ENCODE results near the gene KIF4B. TPM values are rescaled to one million over a fixed set of nuclear protein-coding genes. Genes with fewer than 3 reads are reported as not detected.

Gene KIF4B, protein sequence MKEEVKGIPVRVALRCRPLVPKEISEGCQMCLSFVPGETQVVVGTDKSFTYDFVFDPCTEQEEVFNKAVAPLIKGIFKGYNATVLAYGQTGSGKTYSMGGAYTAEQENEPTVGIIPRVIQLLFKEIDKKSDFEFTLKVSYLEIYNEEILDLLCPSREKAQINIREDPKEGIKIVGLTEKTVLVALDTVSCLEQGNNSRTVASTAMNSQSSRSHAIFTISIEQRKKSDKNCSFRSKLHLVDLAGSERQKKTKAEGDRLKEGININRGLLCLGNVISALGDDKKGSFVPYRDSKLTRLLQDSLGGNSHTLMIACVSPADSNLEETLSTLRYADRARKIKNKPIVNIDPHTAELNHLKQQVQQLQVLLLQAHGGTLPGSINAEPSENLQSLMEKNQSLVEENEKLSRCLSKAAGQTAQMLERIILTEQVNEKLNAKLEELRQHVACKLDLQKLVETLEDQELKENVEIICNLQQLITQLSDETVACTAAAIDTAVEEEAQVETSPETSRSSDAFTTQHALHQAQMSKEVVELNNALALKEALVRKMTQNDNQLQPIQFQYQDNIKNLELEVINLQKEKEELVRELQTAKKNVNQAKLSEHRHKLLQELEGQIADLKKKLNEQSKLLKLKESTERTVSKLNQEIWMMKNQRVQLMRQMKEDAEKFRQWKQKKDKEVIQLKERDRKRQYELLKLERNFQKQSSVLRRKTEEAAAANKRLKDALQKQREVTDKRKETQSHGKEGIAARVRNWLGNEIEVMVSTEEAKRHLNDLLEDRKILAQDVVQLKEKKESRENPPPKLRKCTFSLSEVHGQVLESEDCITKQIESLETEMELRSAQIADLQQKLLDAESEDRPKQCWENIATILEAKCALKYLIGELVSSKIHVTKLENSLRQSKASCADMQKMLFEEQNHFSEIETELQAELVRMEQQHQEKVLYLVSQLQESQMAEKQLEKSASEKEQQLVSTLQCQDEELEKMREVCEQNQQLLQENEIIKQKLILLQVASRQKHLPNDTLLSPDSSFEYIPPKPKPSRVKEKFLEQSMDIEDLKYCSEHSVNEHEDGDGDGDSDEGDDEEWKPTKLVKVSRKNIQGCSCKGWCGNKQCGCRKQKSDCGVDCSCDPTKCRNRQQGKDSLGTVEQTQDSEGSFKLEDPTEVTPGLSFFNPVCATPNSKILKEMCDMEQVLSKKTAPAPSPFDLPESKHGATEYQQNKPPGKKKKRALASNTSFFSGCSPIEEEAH
- not detected in 2 replicates for total RNA-seq

DNA sequence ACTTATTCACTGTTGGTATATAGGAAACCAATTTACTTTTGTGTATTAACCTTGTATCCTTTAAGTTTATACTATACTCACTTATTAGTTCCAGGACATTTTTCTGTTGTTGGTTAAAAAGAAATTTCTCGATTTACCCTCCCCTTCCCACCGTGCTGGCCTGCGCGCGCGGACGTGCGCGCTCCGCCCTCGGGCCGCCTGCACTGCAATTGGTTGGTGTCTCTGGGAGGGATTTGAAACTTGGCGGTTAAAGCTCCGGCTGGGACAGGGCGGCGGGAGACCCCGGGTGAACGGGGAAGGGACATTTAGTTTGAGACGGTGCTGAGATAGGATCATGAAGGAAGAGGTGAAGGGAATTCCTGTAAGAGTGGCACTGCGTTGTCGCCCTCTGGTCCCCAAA lies at the start of gene KIF4B:
TSS of gene KIF4B (plus strand) at position 230 of the 400 bp plus-strand sequence. CDS start at position 335, 105 bp downstream.

Other genes starting within 250 kb of the KIF4B start
- 4.6 and 5.8 TPM in 2 replicates for gene FAXDC2, start 163.2 kb upstream of the KIF4B start, total RNA-seq
- 50.0 and 54.4 TPM in 2 replicates for gene CNOT8, start 155.1 kb upstream of the KIF4B start, total RNA-seq
- gene GEMIN5, start 75.5 kb upstream of the KIF4B start, total RNA-seq = 17.8 and 22.6 TPM in 2 replicates
- gene MRPL22, start 72.7 kb upstream of the KIF4B start, total RNA-seq = 24.7 and 33.1 TPM in 2 replicates

Data from airway epithelial cell (primary cell).